ENCODE measurements around the gene CYP2J2. TPM values are rescaled to one million over a fixed set of nuclear protein-coding genes. Genes with fewer than 3 reads are reported as not detected.

CYP2J2 gene
- total and polyA plus RNA-seq, 2 donors (not counting 3 experiments of a cell fraction or from before 2014, with no cell fraction given), result 0.06 to 0.27 TPM

DNA sequence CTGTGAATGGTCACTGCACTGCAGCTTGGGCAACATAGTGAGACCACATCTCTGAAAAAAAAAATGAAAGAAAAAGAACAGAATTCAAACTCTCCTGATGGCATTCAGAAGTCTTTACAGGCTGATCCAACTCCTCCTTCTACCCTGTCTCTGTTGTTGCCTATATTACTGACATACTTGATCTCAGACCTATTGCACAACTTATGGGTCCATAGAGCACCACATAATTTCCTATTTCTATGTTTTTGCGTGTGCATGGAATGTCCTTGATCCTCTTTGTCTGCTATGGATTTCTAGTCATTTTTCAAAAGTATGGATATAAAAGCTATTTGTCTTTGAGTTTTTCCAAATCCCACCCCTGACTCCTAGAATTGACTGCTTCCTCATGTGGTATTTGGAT lies 22.4 kb upstream of the CYP2J2 start:
- dilution Hi-C loops (cut with MboI; ENCODE audit: extremely low pct_ligation_motif_present, low sequenced_read_pairs), result no loop called here
- ChIA-PET CTCF (interaction anchor here (0.9 to 1.9 kb wide), 6 partner anchors 22 to 72 kb away, joined by 3 to 15 read pairs (median 4); no protein-coding TSS in a partner anchor), POLR2A (no interaction called here)
- TF ChIP-seq, protein P1, sequence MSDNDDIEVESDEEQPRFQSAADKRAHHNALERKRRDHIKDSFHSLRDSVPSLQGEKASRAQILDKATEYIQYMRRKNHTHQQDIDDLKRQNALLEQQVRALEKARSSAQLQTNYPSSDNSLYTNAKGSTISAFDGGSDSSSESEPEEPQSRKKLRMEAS (IDR thresholded peaks at IDR 0.05; ENCODE audit: insufficient read depth, insufficient read length), result no peak
- TF ChIP-seq POLR2A (IDR thresholded peaks at IDR 0.05; ENCODE audit: low read depth, low read length) (no peak), FOS (IDR thresholded peaks at IDR 0.05; ENCODE audit: borderline replicate concordance, insufficient read depth, low read length) (no peak)
- FAIRE-seq (no peak), DNase-seq (ENCODE audit: low read depth, low spot score) (no peak)
- Histone ChIP-seq H3K4me2 (ENCODE audit: insufficient read depth, low read length) (no peak overlapping the region), H4K20me1 (replicated peaks; ENCODE audit: control insufficient read depth, extremely low read depth, insufficient read depth, low read length) (no peaks in the 10 kb centered on the region), H3K4me3 (replicated peaks in 1 of 3; ENCODE audit: insufficient read depth in 1 of 3, low read depth in 1 of 3, low read length in 3 of 3) (no peak overlapping the region), H3K9ac (replicated peaks; ENCODE audit: extremely low read depth, insufficient read depth, low read length) (no peak overlapping the region), H3K27ac (ENCODE audit: insufficient read depth, low read depth, low read length) (no peak overlapping the region), H2AFZ (ENCODE audit: low read depth, low read length) (no peak overlapping the region), H3K36me3 (ENCODE audit: control insufficient read depth in 2 of 2, extremely low read depth in 1 of 2, insufficient read depth in 2 of 2, low read length in 2 of 2) (no peaks in the 10 kb centered on the region), H3K4me1 (ENCODE audit: control insufficient read depth, extremely low read depth, insufficient read depth, low read length) (no peaks in the 10 kb centered on the region), H3K79me2 (ENCODE audit: control insufficient read depth, insufficient read depth, low read length) (no peaks in the 10 kb centered on the region), H3K9me1 (replicated peaks; ENCODE audit: control insufficient read depth, extremely low read depth, insufficient read depth, low read length) (no peaks in the 10 kb centered on the region), H3K9me3 (replicated peaks; ENCODE audit: control insufficient read depth, insufficient read depth, low read length) (no peaks in the 10 kb centered on the region), H3K27me3 (ENCODE audit: control insufficient read depth in 2 of 2, insufficient read depth in 2 of 2, low read length in 2 of 2) (peaks cover 0 to 10% of the 10 kb centered on the region in 2 experiments)
- no TSS peak for BruUV-seq (replicated peaks)
- intact Hi-C loops (cut with micrococcal nuclease), result loop anchor here (5.0 kb wide), 1 partner anchor 1207 kb away; no protein-coding TSS in a partner anchor

DNA sequence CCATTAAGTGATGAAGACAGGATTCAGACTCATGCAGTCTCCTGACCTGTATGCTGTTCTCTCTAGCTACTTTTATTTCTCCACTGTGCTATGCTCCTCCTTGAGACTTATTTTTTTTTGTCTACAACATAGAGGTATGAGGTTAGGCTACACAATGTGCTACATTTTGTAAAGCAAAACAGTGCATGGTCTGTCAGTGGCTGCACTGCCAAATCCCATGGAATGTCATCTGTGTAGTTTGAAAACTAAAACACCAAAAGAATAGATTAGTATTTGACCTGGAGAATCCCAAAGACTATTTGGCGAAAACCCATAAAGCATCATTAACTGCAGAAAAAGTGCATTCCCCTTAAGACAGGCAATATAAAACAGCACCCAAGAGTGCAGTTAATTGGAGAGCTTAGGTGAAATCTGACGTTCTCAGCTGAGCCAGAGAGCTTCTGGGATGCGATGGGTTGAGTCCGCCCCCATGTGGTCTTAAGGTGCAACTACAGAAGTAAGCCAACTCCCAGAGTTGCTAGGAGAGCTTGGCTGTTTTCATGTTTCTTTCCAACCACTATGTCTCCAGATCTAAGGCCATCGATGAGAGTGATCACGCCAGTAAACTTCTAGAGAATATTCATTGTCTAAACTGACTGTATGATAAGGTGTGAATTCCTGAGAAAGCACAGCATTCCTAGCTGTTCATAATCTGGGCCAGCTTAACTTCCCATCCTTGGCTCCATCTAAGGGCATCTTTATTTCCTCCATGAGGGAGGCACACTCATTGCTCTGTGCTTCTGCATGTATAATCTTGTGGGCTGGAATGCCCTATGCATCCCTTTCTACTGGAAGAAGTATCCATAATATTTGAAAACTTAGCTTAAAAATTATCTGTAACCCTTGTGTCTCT lies 20.7 kb upstream of the CYP2J2 start:
- TF ChIP-seq EZH2 (IDR thresholded peaks at IDR 0.05; ENCODE audit: borderline replicate concordance, low read depth, low read length, severe bottlenecking) (no peak), MYC (IDR thresholded peaks at IDR 0.05; ENCODE audit: low read depth, low read length) (no peak), GATA2 (IDR thresholded peaks at IDR 0.05; ENCODE audit: insufficient read depth, insufficient read length, low read depth, low read length) (no peak), JUN (IDR thresholded peaks at IDR 0.05; ENCODE audit: borderline replicate concordance, insufficient read depth, insufficient read length, low read depth) (no peak), POLR2A (IDR thresholded peaks at IDR 0.05; ENCODE audit: low read depth, low read length) (no peak), FOS (IDR thresholded peaks at IDR 0.05; ENCODE audit: borderline replicate concordance, insufficient read depth, low read length) (no peak)
- TF ChIP-seq, protein P2, sequence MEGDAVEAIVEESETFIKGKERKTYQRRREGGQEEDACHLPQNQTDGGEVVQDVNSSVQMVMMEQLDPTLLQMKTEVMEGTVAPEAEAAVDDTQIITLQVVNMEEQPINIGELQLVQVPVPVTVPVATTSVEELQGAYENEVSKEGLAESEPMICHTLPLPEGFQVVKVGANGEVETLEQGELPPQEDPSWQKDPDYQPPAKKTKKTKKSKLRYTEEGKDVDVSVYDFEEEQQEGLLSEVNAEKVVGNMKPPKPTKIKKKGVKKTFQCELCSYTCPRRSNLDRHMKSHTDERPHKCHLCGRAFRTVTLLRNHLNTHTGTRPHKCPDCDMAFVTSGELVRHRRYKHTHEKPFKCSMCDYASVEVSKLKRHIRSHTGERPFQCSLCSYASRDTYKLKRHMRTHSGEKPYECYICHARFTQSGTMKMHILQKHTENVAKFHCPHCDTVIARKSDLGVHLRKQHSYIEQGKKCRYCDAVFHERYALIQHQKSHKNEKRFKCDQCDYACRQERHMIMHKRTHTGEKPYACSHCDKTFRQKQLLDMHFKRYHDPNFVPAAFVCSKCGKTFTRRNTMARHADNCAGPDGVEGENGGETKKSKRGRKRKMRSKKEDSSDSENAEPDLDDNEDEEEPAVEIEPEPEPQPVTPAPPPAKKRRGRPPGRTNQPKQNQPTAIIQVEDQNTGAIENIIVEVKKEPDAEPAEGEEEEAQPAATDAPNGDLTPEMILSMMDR (IDR thresholded peaks at IDR 0.05; ENCODE audit: extremely low read depth in 1 of 2, insufficient read depth in 1 of 2, low read depth in 1 of 2, low read length in 2 of 2), result peak; percentile 84 to 85
- Histone ChIP-seq H3K27me3 (ENCODE audit: control insufficient read depth in 2 of 2, insufficient read depth in 2 of 2, low read length in 2 of 2) (peaks cover 0 to 10% of the 10 kb centered on the region in 2 experiments), H3K9me1 (replicated peaks; ENCODE audit: control insufficient read depth, extremely low read depth, insufficient read depth, low read length) (no peaks in the 10 kb centered on the region), H3K9ac (replicated peaks; ENCODE audit: extremely low read depth, insufficient read depth, low read length) (no peak overlapping the region), H3K4me2 (ENCODE audit: insufficient read depth, low read length) (no peak overlapping the region), H4K20me1 (replicated peaks; ENCODE audit: control insufficient read depth, extremely low read depth, insufficient read depth, low read length) (no peaks in the 10 kb centered on the region), H3K79me2 (ENCODE audit: control insufficient read depth, insufficient read depth, low read length) (no peaks in the 10 kb centered on the region), H3K27ac (ENCODE audit: insufficient read depth, low read depth, low read length) (no peak overlapping the region), H3K36me3 (ENCODE audit: control insufficient read depth in 2 of 2, extremely low read depth in 1 of 2, insufficient read depth in 2 of 2, low read length in 2 of 2) (no peaks in the 10 kb centered on the region), H3K4me1 (ENCODE audit: control insufficient read depth, extremely low read depth, insufficient read depth, low read length) (no peaks in the 10 kb centered on the region), H3K9me3 (replicated peaks; ENCODE audit: control insufficient read depth, insufficient read depth, low read length) (no peaks in the 10 kb centered on the region), H2AFZ (ENCODE audit: low read depth, low read length) (no peak overlapping the region), H3K4me3 (replicated peaks in 1 of 3; ENCODE audit: insufficient read depth in 1 of 3, low read depth in 1 of 3, low read length in 3 of 3) (no peak overlapping the region)
- CTCF ChIA-PET, result interaction anchor here (0.5 to 3.8 kb wide), 57 partner anchors 9 to 1433 kb away, joined by 3 to 366 read pairs (median 5); partner anchors contain the start of gene CYP2J2
- dilution Hi-C loops (cut with MboI; ENCODE audit: extremely low pct_ligation_motif_present, low sequenced_read_pairs) (no loop called here), intact Hi-C loops (cut with micrococcal nuclease) (loop anchor here (1.0 to 5.0 kb wide), 5 partner anchors 44 to 1431 kb away; no protein-coding TSS in a partner anchor)
- FAIRE-seq, result peak; percentile 88
- DNase-seq (ENCODE audit: low read depth, low spot score), result peak; percentile 67
- POLR2A ChIA-PET, result no interaction called here
- no TSS peak for BruUV-seq (replicated peaks)

All from endothelial cell of umbilical vein (primary cell).